Naive thymus-derived CD4-positive, alpha-beta T cell (primary cell): ENCODE results near the gene SHQ1. TPM values are rescaled to one million over a fixed set of nuclear protein-coding genes. Genes with fewer than 3 reads are reported as not detected.

Experiments
- ATAC-seq: fragments of 150-1000 bp; cut with Tn5 transposase; 2 replicates; pipeline ENCODE4 v1.10.0; 2021; ENCODE audit warnings: mild to moderate bottlenecking, moderate library complexity
- CTCF ChIA-PET: fragments of 350-600 bp; sonication (Branson Sonifier 250); formaldehyde crosslinking; loops from one replicate; lab custom pipeline; 2021; ENCODE audit warnings: antibody characterized with exemption; lab: Charles Lee
- POLR2A ChIA-PET: fragments of 350-600 bp; sonication (Branson Sonifier 250); formaldehyde crosslinking; loops from one replicate; lab custom pipeline; 2021; ENCODE audit warnings: antibody characterized with exemption, inconsistent platforms; lab: Charles Lee
- DNase-seq, 9 donors: peaks; one replicate each; pipeline versions ENCODE4 v3.0.0 to v3.0.0-alpha.2; 2020 to 2022; ENCODE audit warnings: mixed read lengths in 1 of 9
- H3K27ac ChIP-seq: one replicate; pipeline ENCODE4 v1.7.0; 2013; ENCODE audit warnings: mild to moderate bottlenecking, low read depth, low read length, moderate library complexity
- H3K27me3 ChIP-seq, 2 donors: one replicate each; pipeline ENCODE4 v1.7.0; 2013; ENCODE audit warnings: low read length in 2 of 2, mild to moderate bottlenecking in 2 of 2, moderate library complexity in 2 of 2; ENCODE audit not compliant: control insufficient read depth in 2 of 2, insufficient read depth in 2 of 2
- H3K36me3 ChIP-seq, 3 experiments: 1 replicate in 2 of 3; 2 replicates in 1 of 3; pipeline ENCODE4 v1.7.0; 2013; ENCODE audit warnings: low read length in 3 of 3, mild to moderate bottlenecking in 3 of 3, moderate library complexity in 1 of 3; ENCODE audit not compliant: insufficient read depth in 3 of 3, control insufficient read depth in 2 of 3
- H3K4me1 ChIP-seq, 2 donors: one replicate each; pipeline ENCODE4 v1.7.0; 2013; ENCODE audit warnings: low read length in 2 of 2, mild to moderate bottlenecking in 2 of 2, moderate library complexity in 1 of 2; ENCODE audit not compliant: control insufficient read depth in 2 of 2, insufficient read depth in 2 of 2
- H3K4me3 ChIP-seq: 2 replicates; pipeline ENCODE4 v1.7.0; 2013; ENCODE audit warnings: mild to moderate bottlenecking, low read length
- H3K9me3 ChIP-seq, 3 experiments: 1 replicate in 2 of 3; 2 replicates in 1 of 3; pipeline ENCODE4 v1.7.0; 2013; ENCODE audit warnings: low read length in 3 of 3; ENCODE audit not compliant: control insufficient read depth in 2 of 3
- H3K27ac Mint-ChIP-seq, 9 donors: one replicate each; pipeline ENCODE4 v1.8.0; 2020 to 2022; ENCODE audit warnings: mixed read lengths in 9 of 9, mild to moderate bottlenecking in 8 of 9, moderate library complexity in 5 of 9, inconsistent platforms in 2 of 9
- H3K27me3 Mint-ChIP-seq, 5 donors: one replicate each; pipeline ENCODE4 v1.8.0; 2021 to 2022; ENCODE audit warnings: mixed read lengths in 5 of 5, mild to moderate bottlenecking in 1 of 5
- H3K36me3 Mint-ChIP-seq, 5 donors: one replicate each; pipeline ENCODE4 v1.8.0; 2020 to 2022; ENCODE audit warnings: mixed read lengths in 5 of 5, mild to moderate bottlenecking in 3 of 5, inconsistent platforms in 1 of 5
- H3K4me1 Mint-ChIP-seq, 7 donors: one replicate each; pipeline ENCODE4 v1.8.0; 2020 to 2022; ENCODE audit warnings: mixed read lengths in 7 of 7, mild to moderate bottlenecking in 3 of 7, inconsistent platforms in 1 of 7
- H3K4me3 Mint-ChIP-seq, 10 donors: one replicate each; pipeline ENCODE4 v1.8.0; 2020 to 2022; ENCODE audit warnings: mild to moderate bottlenecking in 10 of 10, mixed read lengths in 10 of 10, moderate library complexity in 6 of 10, inconsistent platforms in 2 of 10
- H3K9me3 Mint-ChIP-seq, 11 donors: one replicate each; pipeline ENCODE4 v1.8.0; 2020 to 2022; ENCODE audit warnings: mixed read lengths in 11 of 11, mild to moderate bottlenecking in 4 of 11, inconsistent platforms in 1 of 11, moderate library complexity in 1 of 11
- intact Hi-C, 2 donors: fragments of 100-400 bp; cut with micrococcal nuclease; formaldehyde crosslinking; loops; one replicate each; pipeline ENCODE4 v1.15.1; 2023
- polyA plus RNA-seq, 2 donors: library from polyadenylated mRNA; unstranded; fragments of 300-500 nt; fragmentation: Illumina TruSeq; gene quantifications; one replicate each; pipeline ENCODE4 v1.2.3, GENCODE V29; 2021
- total RNA-seq, 6 experiments: library from RNA in 5 of 6; stranded (reverse) in 5 of 6; gene quantifications; 1 replicate in 5 of 6; 2 replicates in 1 of 6; pipeline ENCODE4 v1.2.3 and lab custom pipeline; 2021 to 2026

SHQ1 gene
- total and polyA plus RNA-seq, 7 experiments from 2014 or later: 14.1 to 34.3 (median 24.5) TPM

GRCh38 chr3:72818905-72819304 lies 29.3 kb downstream of the SHQ1 start:
- Mint-ChIP-seq H3K36me3 (peaks cover 0 to 27% (median 5%) of the 10 kb centered on the region in 5 donors), H3K4me1 (peaks cover 0 to 14% (median 8%) of the 10 kb centered on the region in 7 donors), H3K4me3 (no peak overlapping the region), H3K9me3 (no peaks in the 10 kb centered on the region), H3K27ac (peak overlapping the region in 1 of 9 donors; percentile 16), H3K27me3 (no peaks in the 10 kb centered on the region)
- no peak for ATAC-seq
- POLR2A ChIA-PET: interaction anchor here (1.0 to 5.5 kb wide), 2 partner anchors 8 to 79 kb away, joined by 3 to 73 read pairs; no protein-coding TSS in a partner anchor
- no peak for DNase-seq
- Histone ChIP-seq H3K4me3 (no peak overlapping the region), H3K9me3 (no peaks in the 10 kb centered on the region), H3K36me3 (peaks cover 0 to 15% (median 0%) of the 10 kb centered on the region in 3 experiments), H3K27me3 (no peaks in the 10 kb centered on the region), H3K27ac (no peak overlapping the region), H3K4me1 (peaks cover 0 to 25% of the 10 kb centered on the region in 2 donors)
- intact Hi-C loops: loop anchor here (5.0 kb wide), 2 partner anchors 432 to 472 kb away; no protein-coding TSS in a partner anchor
- CTCF ChIA-PET: interaction anchor here (0.7 to 7.4 kb wide), 12 partner anchors 10 to 1108 kb away, joined by 3 to 242 read pairs (median 3); no protein-coding TSS in a partner anchor

- CTCF ChIA-PET: interaction anchor here (0.8 to 7.4 kb wide), 10 partner anchors 9 to 1107 kb away, joined by 3 to 242 read pairs (median 3); no protein-coding TSS in a partner anchor
- H3K4me3 ChIP-seq: no peak overlapping the region
- H3K4me1 ChIP-seq: peaks cover 0 to 25% of the 10 kb centered on the region in 2 donors
- no peaks in the 10 kb centered on the region for H3K9me3 ChIP-seq
- Mint-ChIP-seq H3K36me3 (peaks cover 0 to 31% (median 5%) of the 10 kb centered on the region in 5 donors), H3K4me1 (peaks cover 0 to 14% (median 8%) of the 10 kb centered on the region in 7 donors), H3K4me3 (no peak overlapping the region), H3K27ac (peak overlapping the region in 2 of 9 donors; percentile 14 to 56), H3K9me3 (no peaks in the 10 kb centered on the region), H3K27me3 (no peaks in the 10 kb centered on the region)
- DNase-seq: peak in 1 of 9 donors; percentile 4
- H3K27me3 ChIP-seq: no peaks in the 10 kb centered on the region
- no peak overlapping the region for H3K27ac ChIP-seq
- intact Hi-C loops: loop anchor here (5.0 kb wide), 2 partner anchors 431 to 471 kb away; no protein-coding TSS in a partner anchor
- ATAC-seq: no peak
- peaks cover 0 to 15% (median 0%) of the 10 kb centered on the region in 3 experiments for H3K36me3 ChIP-seq
- POLR2A ChIA-PET: interaction anchor here (5.5 kb wide), 1 partner anchor 79 kb away, joined by 73 read pairs; no protein-coding TSS in a partner anchor
These were observed 30.0 kb downstream of the SHQ1 start for GRCh38 chr3:72818092-72818773.

GRCh38 chr3:72816862-72817355 lies 31.3 kb downstream of the SHQ1 start:
- Mint-ChIP-seq H3K27ac (peak overlapping the region in 2 of 9 donors; percentile 30), H3K9me3 (no peaks in the 10 kb centered on the region), H3K4me3 (no peak overlapping the region), H3K27me3 (no peaks in the 10 kb centered on the region), H3K4me1 (peaks cover 0 to 14% (median 8%) of the 10 kb centered on the region in 7 donors), H3K36me3 (peaks cover 3 to 40% (median 12%) of the 10 kb centered on the region in 5 donors)
- DNase-seq (no peak), ATAC-seq (no peak)
- Histone ChIP-seq H3K9me3 (no peaks in the 10 kb centered on the region), H3K27me3 (no peaks in the 10 kb centered on the region), H3K4me1 (peaks cover 0 to 19% of the 10 kb centered on the region in 2 donors), H3K36me3 (peaks cover 0 to 18% (median 0%) of the 10 kb centered on the region in 3 experiments), H3K4me3 (no peak overlapping the region), H3K27ac (no peak overlapping the region)
- ChIA-PET CTCF (interaction anchor here (1.0 to 1.4 kb wide), 4 partner anchors 78 to 152 kb away, joined by 3 to 4 read pairs (median 4); no protein-coding TSS in a partner anchor), POLR2A (interaction anchor here (1.2 kb wide), 1 partner anchor 77 kb away, joined by 4 read pairs; no protein-coding TSS in a partner anchor)
- intact Hi-C loops: loop anchor here (5.0 kb wide), 2 partner anchors 430 to 470 kb away; no protein-coding TSS in a partner anchor

GRCh38 chr3:72814308-72814707 lies 33.9 kb downstream of the SHQ1 start:
- Histone ChIP-seq H3K4me3 (no peak overlapping the region), H3K27ac (no peak overlapping the region), H3K4me1 (peaks cover 0 to 3% of the 10 kb centered on the region in 2 donors), H3K36me3 (peaks cover 0 to 18% (median 0%) of the 10 kb centered on the region in 3 experiments), H3K27me3 (no peaks in the 10 kb centered on the region), H3K9me3 (no peaks in the 10 kb centered on the region)
- ChIA-PET POLR2A (interaction anchor here (1.2 kb wide), 1 partner anchor 53 kb away, joined by 4 read pairs; no protein-coding TSS in a partner anchor), CTCF (interaction anchor here (0.5 to 1.4 kb wide), 3 partner anchors 41 to 861 kb away, joined by 3 to 9 read pairs (median 4); no protein-coding TSS in a partner anchor)
- no peak for ATAC-seq
- Mint-ChIP-seq H3K4me1 (peaks cover 0 to 20% (median 15%) of the 10 kb centered on the region in 7 donors), H3K27me3 (no peaks in the 10 kb centered on the region), H3K4me3 (no peak overlapping the region), H3K27ac (no peak overlapping the region), H3K36me3 (peaks cover 3 to 46% (median 12%) of the 10 kb centered on the region in 5 donors), H3K9me3 (no peaks in the 10 kb centered on the region)
- DNase-seq: no peak
- intact Hi-C loops: no loop called here

- peaks cover 0 to 3% of the 10 kb centered on the region in 2 donors for H3K4me1 ChIP-seq
- Mint-ChIP-seq H3K9me3 (no peaks in the 10 kb centered on the region), H3K4me1 (peaks cover under 1 to 19% (median 11%) of the 10 kb centered on the region in 7 donors), H3K27ac (no peak overlapping the region), H3K36me3 (peaks cover 6 to 52% (median 17%) of the 10 kb centered on the region in 5 donors), H3K4me3 (no peak overlapping the region), H3K27me3 (no peaks in the 10 kb centered on the region)
- intact Hi-C loops: no loop called here
- no peak overlapping the region for H3K4me3 ChIP-seq
- ChIA-PET CTCF (interaction anchor here (0.7 to 3.3 kb wide), 6 partner anchors 9 to 146 kb away, joined by 3 to 26 read pairs (median 4); no protein-coding TSS in a partner anchor), POLR2A (interaction anchor here (0.8 to 2.5 kb wide), 5 partner anchors 21 to 1082 kb away, joined by 3 to 15 read pairs (median 5); no protein-coding TSS in a partner anchor)
- ATAC-seq (no peak), DNase-seq (no peak)
- H3K27ac ChIP-seq: no peak overlapping the region
- H3K9me3 ChIP-seq: no peaks in the 10 kb centered on the region
- no peaks in the 10 kb centered on the region for H3K27me3 ChIP-seq
- H3K36me3 ChIP-seq: peaks cover 0 to 18% (median 0%) of the 10 kb centered on the region in 3 experiments
These were observed 36.0 kb downstream of the SHQ1 start for GRCh38 chr3:72812201-72812600.

GRCh38 chr3:72811571-72811970 lies 36.7 kb downstream of the SHQ1 start:
- Mint-ChIP-seq H3K36me3 (peaks cover 6 to 51% (median 17%) of the 10 kb centered on the region in 5 donors), H3K27ac (peak overlapping the region in 3 of 9 donors; percentile 18 to 67 (median 58)), H3K4me1 (peaks cover 2 to 19% (median 10%) of the 10 kb centered on the region in 7 donors), H3K4me3 (no peak overlapping the region), H3K27me3 (no peaks in the 10 kb centered on the region), H3K9me3 (no peaks in the 10 kb centered on the region)
- Histone ChIP-seq H3K27me3 (no peaks in the 10 kb centered on the region), H3K36me3 (peaks cover 0 to 12% (median 0%) of the 10 kb centered on the region in 3 experiments), H3K4me3 (no peak overlapping the region), H3K9me3 (no peaks in the 10 kb centered on the region), H3K4me1 (peaks cover 0 to 3% of the 10 kb centered on the region in 2 donors), H3K27ac (no peak overlapping the region)
- intact Hi-C loops: loop anchor here in 1 of 2 donors (2.0 kb wide), 1 partner anchor 145 kb away; no protein-coding TSS in a partner anchor
- ChIA-PET POLR2A (interaction anchor here (0.8 to 2.5 kb wide), 5 partner anchors 20 to 1081 kb away, joined by 3 to 15 read pairs (median 5); no protein-coding TSS in a partner anchor), CTCF (interaction anchor here (0.7 to 3.3 kb wide), 6 partner anchors 9 to 696 kb away, joined by 3 to 26 read pairs (median 6); no protein-coding TSS in a partner anchor)
- ATAC-seq: no peak
- peak in 1 of 9 donors; percentile 15 for DNase-seq
